OCI-LY7 (cell line): ENCODE results near the gene TAGLN3. TPM values are rescaled to one million over a fixed set of nuclear protein-coding genes. Genes with fewer than 3 reads are reported as not detected.

ENCODE experiments used
- BruUV-seq: library from RNA; stranded (reverse); fragments of 400-500 nt; replicated peaks from 2 replicates; lab custom pipeline; 2021; lab: Mats Ljungman, UMichigan
- CTCF ChIA-PET: fragments of 300-600 bp; sonication (Branson Sonifier 250); formaldehyde crosslinking; loops from one replicate; lab custom pipeline; 2022; ENCODE audit warnings: antibody characterized with exemption; ENCODE audit not compliant: unreplicated experiment; lab: Charles Lee
- POLR2A ChIA-PET: fragments of 300-600 bp; sonication (Branson Sonifier 250); formaldehyde crosslinking; loops from one replicate; lab custom pipeline; 2022; ENCODE audit warnings: antibody characterized with exemption; lab: Charles Lee
- DNase-seq: peaks from one replicate; pipeline ENCODE4 v3.0.0-alpha.2; 2015; ENCODE audit warnings: low spot score
- H2AFZ ChIP-seq: fragments of 200-600 bp; sonication (generic), shearing (Covaris generic); 2 replicates; pipeline ENCODE4 v1.6.1; 2014; ENCODE audit warnings: mild to moderate bottlenecking, antibody characterized with exemption, low read length, moderate library complexity
- H3K27ac ChIP-seq: fragments of 200-600 bp; sonication (generic); 2 replicates; pipeline ENCODE4 v1.5.1; 2014; ENCODE audit warnings: mixed run types, low read depth, mild to moderate bottlenecking, moderate library complexity, low read length, inconsistent platforms; ENCODE audit not compliant: poor library complexity, severe bottlenecking
- H3K36me3 ChIP-seq: fragments of 200-600 bp; sonication (generic); 2 replicates; pipeline ENCODE4 v1.6.1; 2014; ENCODE audit warnings: mild to moderate bottlenecking, antibody characterized with exemption, low read length, moderate library complexity, mixed read lengths; ENCODE audit not compliant: insufficient read depth
- H3K4me1 ChIP-seq: fragments of 200-600 bp; sonication (generic); 2 replicates; pipeline ENCODE4 v1.5.1; 2014; ENCODE audit warnings: mild to moderate bottlenecking, low read length; ENCODE audit not compliant: insufficient read depth, poor library complexity, severe bottlenecking
- H3K4me2 ChIP-seq: fragments of 200-600 bp; sonication (generic); 2 replicates; pipeline ENCODE4 v1.6.1; 2014; ENCODE audit warnings: mild to moderate bottlenecking, low read length
- H3K4me3 ChIP-seq: fragments of 200-600 bp; sonication (generic); 2 replicates; pipeline ENCODE4 v1.5.1; 2014; ENCODE audit warnings: mild to moderate bottlenecking, low read depth, low read length; ENCODE audit not compliant: poor library complexity, severe bottlenecking
- H3K79me2 ChIP-seq: fragments of 200-600 bp; sonication (generic); 2 replicates; pipeline ENCODE4 v1.6.1; 2016; ENCODE audit warnings: low read depth, mild to moderate bottlenecking, low read length, moderate library complexity, mixed read lengths; ENCODE audit not compliant: insufficient read depth
- H3K9me2 ChIP-seq: fragments of 200-600 bp; sonication (generic); 2 replicates; pipeline ENCODE4 v1.6.1; 2016; ENCODE audit warnings: mild to moderate bottlenecking, low read length, mixed read lengths; ENCODE audit not compliant: insufficient read depth
- H3K9me3 ChIP-seq: fragments of 200-600 bp; sonication (generic); 2 replicates; pipeline ENCODE4 v1.6.1; 2014; ENCODE audit warnings: mild to moderate bottlenecking, mixed run types, low read length, mixed read lengths
- H4K20me1 ChIP-seq: fragments of 200-600 bp; sonication (generic); 2 replicates; pipeline ENCODE4 v1.6.1; 2014; ENCODE audit warnings: mild to moderate bottlenecking, antibody characterized with exemption, low read length, moderate library complexity, mixed read lengths; ENCODE audit not compliant: insufficient read depth
- EZH2phosphoT487 ChIP-seq: fragments of 200-600 bp; sonication (generic); IDR thresholded peaks from 2 replicates; pipeline ENCODE4 v1.6.1; 2018; ENCODE audit warnings: low read depth, borderline replicate concordance, mild to moderate bottlenecking, mixed run types, antibody characterized with exemption, low read length, moderate library complexity, mixed read lengths
- intact Hi-C: fragments of 100-400 bp; cut with micrococcal nuclease; formaldehyde crosslinking; loops from one replicate; pipeline ENCODE4 v1.10.0; 2022; ENCODE audit not compliant: unreplicated experiment
- total RNA-seq, 2 experiments: library from RNA; depleted of rRNA in 1 of 2; stranded (reverse); fragments of >200 nt in 1 of 2; shearing (Covaris generic) in 1 of 2; gene quantifications; 2 replicates each; pipeline ENCODE4 v1.2.3, GENCODE V29; 2014 to 2022
- TF ChIP-seq, protein P1 (sequence below): fragments of 200-600 bp; sonication (generic); conservative IDR thresholded peaks from 2 replicates; pipeline ENCODE4 v1.5.1; 2014; ENCODE audit warnings: mild to moderate bottlenecking, antibody characterized with exemption, low read length, moderate library complexity, mixed read lengths

The TAGLN3 gene
- total RNA-seq, 2 experiments from 2014 or later: not detected

DNA sequence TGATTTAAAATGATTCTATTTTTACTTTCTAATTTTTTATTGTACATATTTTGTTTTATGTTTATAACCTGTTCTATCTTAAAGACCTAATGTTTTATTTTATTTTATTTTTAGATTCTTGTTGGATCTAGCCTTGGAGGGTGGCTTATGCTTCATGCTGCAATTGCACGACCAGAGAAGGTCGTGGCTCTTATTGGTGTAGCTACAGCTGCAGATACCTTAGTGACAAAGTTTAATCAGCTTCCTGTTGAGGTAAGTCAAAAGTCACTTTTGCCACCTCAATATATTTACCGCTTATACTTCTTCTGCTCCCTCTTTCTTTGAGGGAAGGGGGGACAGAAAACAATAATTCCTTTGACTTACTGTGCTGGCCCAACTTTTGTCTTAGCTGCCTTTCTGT is 11.9 kb upstream of the TAGLN3 start:
- intact Hi-C loops: no loop called here
- no peaks in the 10 kb centered on the region for H3K9me2 ChIP-seq
- no TSS peak for BruUV-seq
- peaks cover 21% of the 10 kb centered on the region; the same call in 1 of the 2 replicates for H3K79me2 ChIP-seq
- H4K20me1 ChIP-seq: 0 out of 2 replicates have a peak, but pooled peaks cover 3% of the 10 kb centered on the region
- H3K4me3 ChIP-seq: no peak overlapping the region
- TF ChIP-seq, protein P1, sequence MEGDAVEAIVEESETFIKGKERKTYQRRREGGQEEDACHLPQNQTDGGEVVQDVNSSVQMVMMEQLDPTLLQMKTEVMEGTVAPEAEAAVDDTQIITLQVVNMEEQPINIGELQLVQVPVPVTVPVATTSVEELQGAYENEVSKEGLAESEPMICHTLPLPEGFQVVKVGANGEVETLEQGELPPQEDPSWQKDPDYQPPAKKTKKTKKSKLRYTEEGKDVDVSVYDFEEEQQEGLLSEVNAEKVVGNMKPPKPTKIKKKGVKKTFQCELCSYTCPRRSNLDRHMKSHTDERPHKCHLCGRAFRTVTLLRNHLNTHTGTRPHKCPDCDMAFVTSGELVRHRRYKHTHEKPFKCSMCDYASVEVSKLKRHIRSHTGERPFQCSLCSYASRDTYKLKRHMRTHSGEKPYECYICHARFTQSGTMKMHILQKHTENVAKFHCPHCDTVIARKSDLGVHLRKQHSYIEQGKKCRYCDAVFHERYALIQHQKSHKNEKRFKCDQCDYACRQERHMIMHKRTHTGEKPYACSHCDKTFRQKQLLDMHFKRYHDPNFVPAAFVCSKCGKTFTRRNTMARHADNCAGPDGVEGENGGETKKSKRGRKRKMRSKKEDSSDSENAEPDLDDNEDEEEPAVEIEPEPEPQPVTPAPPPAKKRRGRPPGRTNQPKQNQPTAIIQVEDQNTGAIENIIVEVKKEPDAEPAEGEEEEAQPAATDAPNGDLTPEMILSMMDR: no peak
- no peak for TF ChIP-seq EZH2phosphoT487
- H3K4me1 ChIP-seq: peaks cover 4% of the 10 kb centered on the region
- no peak for DNase-seq
- no peak overlapping the region for H3K4me2 ChIP-seq
- H3K9me3 ChIP-seq: no peaks in the 10 kb centered on the region
- POLR2A ChIA-PET: interaction anchor here (0.7 to 2.0 kb wide), 5 partner anchors 12 to 792 kb away, joined by 3 to 4 read pairs (median 3); no protein-coding TSS in a partner anchor
- H3K27ac ChIP-seq: no peak overlapping the region
- CTCF ChIA-PET: no interaction called here
- peaks cover 67% of the 10 kb centered on the region for H3K36me3 ChIP-seq
- H2AFZ ChIP-seq: no peak overlapping the region

DNA sequence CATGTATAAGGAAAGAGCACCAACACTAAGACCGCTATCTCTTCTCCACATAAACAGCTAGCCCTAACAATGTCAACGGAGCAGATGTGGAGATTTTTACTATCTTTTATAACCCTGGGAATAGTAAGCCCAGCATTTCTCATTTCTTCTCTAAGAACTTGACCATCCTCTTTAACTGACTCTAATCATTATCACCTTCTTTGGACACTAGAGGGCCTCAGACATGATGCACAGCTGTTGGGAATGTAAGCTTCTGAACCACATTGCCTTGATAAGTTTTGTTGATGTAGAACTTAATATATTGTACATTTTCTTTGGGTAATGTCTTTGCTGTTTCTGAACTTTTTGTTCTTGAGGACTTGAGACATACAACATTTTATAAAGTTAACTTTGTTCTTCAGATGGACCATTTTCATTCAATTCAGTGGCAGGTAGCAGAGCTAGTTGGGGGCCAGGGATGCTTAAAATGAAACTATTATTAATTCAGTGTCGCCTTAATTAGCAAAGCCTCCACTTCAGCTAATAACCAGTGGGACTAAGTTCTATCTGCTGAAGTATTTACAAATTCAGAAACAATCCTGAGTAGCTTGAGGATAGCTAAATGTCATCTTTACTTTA is 9.6 kb upstream of the TAGLN3 start:
- Histone ChIP-seq H3K9me2 (no peaks in the 10 kb centered on the region), H3K4me2 (0 out of 2 replicates have a peak overlapping the region, but pooled peaks have one; percentile 13), H3K4me3 (no peak overlapping the region), H3K27ac (no peak overlapping the region), H4K20me1 (0 out of 2 replicates have a peak, but pooled peaks cover 3% of the 10 kb centered on the region), H3K9me3 (no peaks in the 10 kb centered on the region), H3K36me3 (peaks cover 67% of the 10 kb centered on the region), H3K79me2 (peaks cover 10% of the 10 kb centered on the region; the same call in 1 of the 2 replicates), H2AFZ (no peak overlapping the region), H3K4me1 (no peaks in the 10 kb centered on the region)
- no TSS peak for BruUV-seq
- ChIA-PET POLR2A (interaction anchor here (0.8 to 5.4 kb wide), 9 partner anchors 10 to 54 kb away, joined by 3 to 32 read pairs (median 4); partner anchors contain the start of gene ABHD10), CTCF (interaction anchor here (0.6 to 2.4 kb wide), 5 partner anchors 10 to 318 kb away, joined by 3 to 12 read pairs (median 3); partner anchors contain the start of gene ABHD10)
- no peak for TF ChIP-seq EZH2phosphoT487
- TF ChIP-seq, protein P1: peak; percentile 92
- peak; percentile 68 for DNase-seq
- intact Hi-C loops: loop anchor here (1.0 kb wide), 1 partner anchor 54 kb away; no protein-coding TSS in a partner anchor

DNA sequence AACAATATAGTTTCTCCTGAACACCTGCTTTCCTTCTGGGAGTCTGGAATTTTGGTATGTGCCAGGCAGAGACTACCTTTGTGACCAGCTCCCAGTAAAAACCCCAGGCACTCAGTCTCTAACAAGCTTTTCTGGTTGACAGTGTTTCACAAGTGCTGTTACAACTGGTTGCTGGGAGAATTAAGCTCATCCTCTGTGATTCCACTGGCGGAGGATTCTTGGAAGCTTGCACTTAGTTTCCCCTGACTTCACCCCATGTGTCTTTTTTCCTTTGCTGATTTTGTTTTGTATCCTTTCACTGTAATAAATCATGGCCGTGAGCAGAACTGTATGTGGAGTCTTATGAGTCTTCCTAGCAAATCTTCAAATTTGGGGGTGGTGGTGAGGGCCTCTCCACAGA is 5.7 kb upstream of the TAGLN3 start:
- POLR2A ChIA-PET: interaction anchor here (1.3 to 5.4 kb wide), 2 partner anchors 8 to 14 kb away, joined by 3 to 32 read pairs; partner anchors contain the start of gene ABHD10
- H3K4me2 ChIP-seq: no peak overlapping the region
- 0 out of 2 replicates have a peak, but pooled peaks cover 3% of the 10 kb centered on the region for H4K20me1 ChIP-seq
- CTCF ChIA-PET: interaction anchor here (1.0 kb wide), 1 partner anchor 14 kb away, joined by 3 read pairs; the partner anchor contains the start of gene ABHD10
- H2AFZ ChIP-seq: no peak overlapping the region
- no peaks in the 10 kb centered on the region for H3K9me2 ChIP-seq
- H3K9me3 ChIP-seq: no peaks in the 10 kb centered on the region
- TF ChIP-seq, protein P1: no peak
- TF ChIP-seq EZH2phosphoT487: no peak
- peaks cover 10% of the 10 kb centered on the region; the same call in 1 of the 2 replicates for H3K79me2 ChIP-seq
- H3K27ac ChIP-seq: no peak overlapping the region
- DNase-seq: no peak
- H3K4me1 ChIP-seq: no peaks in the 10 kb centered on the region
- no peak overlapping the region for H3K4me3 ChIP-seq
- H3K36me3 ChIP-seq: peaks cover 41% of the 10 kb centered on the region
- intact Hi-C loops: no loop called here
- no TSS peak for BruUV-seq
